Lung (tissue), 12 donors: ENCODE results near the gene WSB1. TPM values are rescaled to one million over a fixed set of nuclear protein-coding genes. Genes with fewer than 3 reads are reported as not detected.
"Not testable (repeated sequence)": the region's sequence is repeated elsewhere in the genome, so short reads cannot be mapped to it uniquely, and the experiment has no call there.

Experiments used
- ATAC-seq: fragments of 200-7000 bp; cut with Tn5 transposase; one replicate; pipeline ENCODE4 v1.9.1; 2020; ENCODE audit warnings: moderate number of reproducible peaks; ENCODE audit not compliant: insufficient read depth, low FRiP score
- DNase-seq, 3 donors: peaks; one replicate each; pipeline ENCODE4 v3.0.0-alpha.2; 2013 to 2017
- H3K27ac ChIP-seq, 2 donors: one replicate each; pipeline ENCODE4 v1.5.1; 2013; ENCODE audit warnings: mild to moderate bottlenecking in 2 of 2, moderate library complexity in 2 of 2, control low read depth in 1 of 2, inconsistent platforms in 1 of 2, low read depth in 1 of 2, low read length in 1 of 2
- H3K27me3 ChIP-seq, 3 donors: one replicate each; pipeline ENCODE4 v1.5.1; 2013; ENCODE audit warnings: low read length in 2 of 3; ENCODE audit not compliant: control insufficient read depth in 3 of 3, insufficient read depth in 3 of 3
- H3K36me3 ChIP-seq, 4 donors: one replicate each; pipeline ENCODE4 v1.5.1; 2013; ENCODE audit warnings: low read length in 4 of 4, mild to moderate bottlenecking in 1 of 4, moderate library complexity in 1 of 4; ENCODE audit not compliant: control insufficient read depth in 4 of 4, insufficient read depth in 4 of 4
- H3K4me1 ChIP-seq, 5 donors: one replicate each; pipeline ENCODE4 v1.5.1; 2013; ENCODE audit warnings: low read length in 5 of 5, mild to moderate bottlenecking in 2 of 5, moderate library complexity in 1 of 5; ENCODE audit not compliant: control insufficient read depth in 5 of 5, insufficient read depth in 5 of 5
- H3K4me3 ChIP-seq: one replicate; pipeline ENCODE4 v1.5.1; 2013; ENCODE audit warnings: mild to moderate bottlenecking, control low read depth, moderate library complexity
- H3K9ac ChIP-seq, 2 donors: one replicate each; pipeline ENCODE4 v1.5.1; 2013; ENCODE audit warnings: low read length in 2 of 2, control low read depth in 1 of 2; ENCODE audit not compliant: insufficient read depth in 1 of 2
- H3K9me3 ChIP-seq, 4 donors: one replicate each; pipeline ENCODE4 v1.5.1; 2013; ENCODE audit warnings: low read length in 3 of 4, mild to moderate bottlenecking in 1 of 4, moderate library complexity in 1 of 4; ENCODE audit not compliant: control insufficient read depth in 4 of 4, insufficient read depth in 3 of 4
- CTCF ChIP-seq: IDR thresholded peaks from 2 replicates; pipeline ENCODE4 v1.5.1; 2012; ENCODE audit warnings: mild to moderate bottlenecking; ENCODE audit errors: control extremely low read depth, extremely low read depth
- WGBS, 2 donors: extraction: QIAGEN DNeasy Blood & Tissue Kit; methylation state at CpG; one replicate each; pipeline ENCODE4 v1.1.7; 2013; 5-methylcytosine and 5-hydroxymethylcytosine counted together
- polyA plus RNA-seq, 2 donors: library from polyadenylated mRNA; stranded (reverse); fragments of 200-250 nt; gene quantifications; one replicate each; pipeline ENCODE4 v1.2.1, GENCODE V29; 2013
- total RNA-seq, 2 donors: library from RNA; depleted of rRNA in 1 of 2; stranded (reverse); fragments of >200 nt in 1 of 2; gene quantifications; one replicate each; pipeline ENCODE4 v1.2.1, GENCODE V29; 2014 to 2021
- donor health status: control.
- donor health status: control.
- donor health status: Bipolar disorder and iron deficiency.
- donor health status: healthy.
- donor health status: DM: yes; HTN: yes; CAD: no.

Gene WSB1
- total and polyA plus RNA-seq, 4 donors: 181 to 748 (median 268) TPM

GRCh38 chr17:27246537-27246936 lies 47.4 kb upstream of the WSB1 start:
- DNase-seq (no peak), ATAC-seq (no peak)
- no peak for TF ChIP-seq CTCF
- Histone ChIP-seq H3K9ac (no peak overlapping the region), H3K4me3 (no peak overlapping the region), H3K27ac (peak overlapping the region in 1 of 2 donors; percentile 55), H3K9me3 (no peaks in the 10 kb centered on the region), H3K36me3 (no peaks in the 10 kb centered on the region), H3K27me3 (no peaks in the 10 kb centered on the region), H3K4me1 (peaks cover 0 to 38% (median 18%) of the 10 kb centered on the region in 5 donors)

DNA sequence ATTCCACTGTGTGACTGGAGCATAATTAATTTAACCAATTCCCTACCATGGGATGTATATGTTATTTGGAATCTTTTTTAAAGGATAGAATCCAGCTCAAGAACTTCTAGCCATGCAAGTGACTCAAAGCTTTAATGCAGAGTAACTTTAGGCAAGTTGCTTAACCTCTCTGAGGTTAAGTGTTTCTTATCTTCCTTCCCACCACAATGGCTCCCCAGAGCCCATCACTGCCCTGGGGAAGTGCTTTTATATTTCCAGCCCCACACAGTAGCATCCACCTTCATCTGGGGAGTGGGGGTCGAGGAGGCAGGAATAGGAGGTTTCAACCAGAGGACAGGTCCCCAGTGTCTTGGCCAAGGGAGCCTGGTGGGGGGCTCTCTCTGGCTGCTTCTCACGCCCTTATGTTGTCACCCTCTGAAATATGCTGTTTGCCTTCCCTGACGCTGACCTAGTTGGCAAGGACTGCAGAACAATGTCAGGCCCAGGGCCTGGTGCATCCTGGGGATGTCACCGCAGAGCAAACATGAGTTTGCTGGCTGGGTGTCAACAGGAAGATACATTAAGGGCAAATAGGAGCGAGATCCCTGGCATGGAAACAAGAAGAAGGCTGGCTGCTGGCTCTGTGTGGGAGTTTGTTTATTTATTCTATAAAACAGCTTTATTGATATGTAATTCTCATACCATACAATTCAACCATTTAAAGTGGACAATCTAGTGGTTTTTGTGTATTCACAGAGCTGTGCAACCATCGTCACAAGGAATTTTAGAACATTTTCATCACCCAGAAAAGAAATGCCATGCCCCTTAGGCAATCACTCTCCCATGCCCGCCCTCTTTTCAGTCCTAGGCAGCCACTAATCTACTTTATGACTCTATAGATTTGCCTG lies 46.6 kb upstream of the WSB1 start:
- WGBS, 2 donors: 34 to 48% methylated on average over 7 of the region's 7 CpGs
- no peaks in the 10 kb centered on the region for H3K36me3 ChIP-seq
- DNase-seq (peak; percentile 79 to 94 (median 88)), ATAC-seq (no peak)
- H3K27ac ChIP-seq: peak overlapping the region; percentile 54 to 83
- no peak overlapping the region for H3K9ac ChIP-seq
- no peaks in the 10 kb centered on the region for H3K27me3 ChIP-seq
- H3K9me3 ChIP-seq: no peaks in the 10 kb centered on the region
- TF ChIP-seq CTCF: no peak
- peaks cover 0 to 36% (median 15%) of the 10 kb centered on the region in 5 donors for H3K4me1 ChIP-seq
- H3K4me3 ChIP-seq: no peak overlapping the region

GRCh38 chr17:27247958-27248342 lies 46.0 kb upstream of the WSB1 start:
- no peaks in the 10 kb centered on the region for H3K27me3 ChIP-seq
- no peak overlapping the region for H3K27ac ChIP-seq
- no peak overlapping the region for H3K4me3 ChIP-seq
- no peak for DNase-seq
- TF ChIP-seq CTCF: no peak
- WGBS, 2 donors: 94 to 96% methylated on average over 3 of the region's 3 CpGs
- peaks cover 0 to 30% (median 13%) of the 10 kb centered on the region in 5 donors for H3K4me1 ChIP-seq
- no peak for ATAC-seq
- no peak overlapping the region for H3K9ac ChIP-seq
- H3K36me3 ChIP-seq: no peaks in the 10 kb centered on the region
- H3K9me3 ChIP-seq: no peaks in the 10 kb centered on the region

DNA sequence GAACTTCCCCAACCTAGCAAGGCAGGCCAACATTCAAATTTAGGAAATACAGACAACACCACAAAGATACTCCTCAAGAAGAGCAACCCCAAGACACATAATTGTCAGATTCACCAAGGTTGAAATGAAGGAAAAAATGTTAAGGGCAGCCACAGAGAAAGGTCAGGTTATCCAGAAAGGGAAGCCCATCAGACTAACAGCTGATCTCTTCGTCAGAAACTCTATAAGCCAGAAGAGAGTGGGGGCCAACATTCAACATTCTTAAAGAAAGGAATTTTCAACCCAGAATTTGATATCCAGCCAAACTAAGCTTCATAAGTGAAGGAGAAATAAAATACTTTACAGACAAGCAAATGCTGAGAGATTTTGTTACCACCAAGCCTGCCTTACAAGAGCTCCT lies 43.1 kb upstream of the WSB1 start:
- ATAC-seq, H3K27me3 ChIP-seq, H3K9me3 ChIP-seq, H3K9ac ChIP-seq, DNase-seq, H3K36me3 ChIP-seq, H3K4me3 ChIP-seq, H3K27ac ChIP-seq: not testable (repeated sequence)
- WGBS, 2 donors: 50 to 73% methylated on average over 1 of the region's 1 CpG
- peaks cover 0 to 13% (median 4%) of the 10 kb centered on the region in 5 donors for H3K4me1 ChIP-seq

DNA sequence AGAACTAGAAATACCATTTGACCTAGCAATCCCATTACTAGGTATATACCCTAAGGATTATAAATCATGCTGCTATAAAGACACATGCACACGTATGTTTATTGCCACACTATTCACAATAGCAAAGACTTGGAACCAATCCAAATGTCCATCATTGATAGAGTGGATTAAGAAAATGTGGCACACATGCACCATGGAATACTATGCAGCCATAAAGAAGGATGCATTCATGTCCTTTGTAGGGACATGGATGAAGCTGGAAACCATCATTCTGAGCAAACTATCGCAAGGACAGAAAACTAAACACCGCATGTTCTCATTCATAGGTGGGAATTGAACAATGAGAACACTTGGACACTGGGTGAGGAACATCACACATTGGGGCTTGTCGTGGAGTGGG lies 39.1 kb upstream of the WSB1 start:
- H3K36me3 ChIP-seq, H3K4me1 ChIP-seq, H3K4me3 ChIP-seq, H3K9me3 ChIP-seq, ATAC-seq, H3K27ac ChIP-seq, DNase-seq, H3K27me3 ChIP-seq, H3K9ac ChIP-seq: not testable (repeated sequence)
- WGBS, 2 donors: 92 to 94% methylated on average over 4 of the region's 4 CpGs
